ENCODE results near the gene ISX. TPM values are rescaled to one million over a fixed set of nuclear protein-coding genes. Genes with fewer than 3 reads are reported as not detected.

ISX gene
- total and polyA plus RNA-seq, 11 donors: not detected

GRCh38 chr22:35070451-35071093 is 4.6 kb downstream of the ISX start:
- Histone ChIP-seq H3K4me3 (no peak overlapping the region), H3K9me3 (no peaks in the 10 kb centered on the region), H3K27me3 (no peaks in the 10 kb centered on the region), H3K4me1 (no peaks in the 10 kb centered on the region), H3K36me3 (no peaks in the 10 kb centered on the region), H3K27ac (no peak overlapping the region)
- ATAC-seq: no peak
- intact Hi-C loops (cut with DNase I): no loop called here
- DNase-seq: no peak
- WGBS, 4 donors: 41 to 88% (median 72%) methylated on average over 2 of the region's 2 CpGs
- TF ChIP-seq CTCF (IDR thresholded peaks at IDR 0.05) (no peak), POLR2A (IDR thresholded peaks at IDR 0.05) (no peak)

GRCh38 chr22:35071784-35072183 is 5.8 kb downstream of the ISX start:
- H3K27ac ChIP-seq: no peak overlapping the region
- ATAC-seq (no peak), DNase-seq (no peak)
- intact Hi-C loops (cut with DNase I): no loop called here
- TF ChIP-seq POLR2A (IDR thresholded peaks at IDR 0.05) (no peak), CTCF (IDR thresholded peaks at IDR 0.05) (no peak)
- no peaks in the 10 kb centered on the region for H3K36me3 ChIP-seq
- no peaks in the 10 kb centered on the region for H3K27me3 ChIP-seq
- H3K4me3 ChIP-seq: no peak overlapping the region
- 57 to 69% (median 62%) methylated on average over 3 of the region's 3 CpGs for WGBS, 4 donors
- H3K9me3 ChIP-seq: no peaks in the 10 kb centered on the region
- H3K4me1 ChIP-seq: no peaks in the 10 kb centered on the region

DNA sequence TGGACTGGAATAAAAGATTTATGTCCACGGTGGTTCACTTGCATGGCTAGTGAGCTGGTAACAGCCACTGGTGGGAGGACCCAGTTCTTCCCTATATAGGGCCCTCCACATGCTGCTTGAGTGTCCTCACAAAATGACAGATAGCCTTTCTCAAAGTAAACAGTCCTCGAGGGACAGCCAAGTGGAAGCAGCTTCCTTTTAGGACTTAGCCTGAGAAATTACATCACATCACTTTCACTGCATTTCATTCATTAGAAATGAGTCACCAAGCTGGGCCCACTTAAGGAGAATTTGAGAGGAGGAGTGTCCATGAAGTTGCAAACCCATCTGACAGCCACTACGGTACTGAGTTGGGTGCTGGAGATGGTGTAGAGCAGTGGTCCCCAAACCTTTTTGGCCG is 7.0 kb downstream of the ISX start:
- H3K36me3 ChIP-seq: no peaks in the 10 kb centered on the region
- no peak for TF ChIP-seq POLR2A (IDR thresholded peaks at IDR 0.05)
- no peak for TF ChIP-seq CTCF (IDR thresholded peaks at IDR 0.05)
- no peak for DNase-seq
- no peaks in the 10 kb centered on the region for H3K27me3 ChIP-seq
- no peaks in the 10 kb centered on the region for H3K9me3 ChIP-seq
- H3K4me3 ChIP-seq: no peak overlapping the region
- no peak for ATAC-seq
- no peaks in the 10 kb centered on the region for H3K4me1 ChIP-seq
- intact Hi-C loops (cut with DNase I): no loop called here
- WGBS, 4 donors: 68 to 77% (median 70%) methylated on average over 4 of the region's 4 CpGs
- no peak overlapping the region for H3K27ac ChIP-seq

DNA sequence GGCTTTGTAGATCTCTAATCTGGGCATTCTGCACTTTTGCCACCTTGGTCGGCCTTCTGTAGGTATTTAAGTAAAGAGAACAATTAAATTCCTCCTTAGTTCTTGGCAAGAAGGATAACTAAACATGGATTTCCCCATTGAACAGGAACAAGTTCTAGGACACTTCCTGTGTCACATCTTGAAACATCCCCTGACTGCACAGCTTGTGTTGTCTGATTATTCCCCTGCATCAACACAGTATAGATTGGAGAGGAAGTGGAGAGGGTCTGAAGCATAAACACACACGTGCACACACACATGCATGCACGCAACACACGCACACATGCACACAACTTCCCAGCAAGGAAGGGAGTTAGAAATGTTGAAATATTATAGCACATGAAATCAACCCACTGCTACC is 8.6 kb downstream of the ISX start:
- no peaks in the 10 kb centered on the region for H3K9me3 ChIP-seq
- intact Hi-C loops (cut with DNase I): no loop called here
- no peak for ATAC-seq
- TF ChIP-seq POLR2A (IDR thresholded peaks at IDR 0.05) (no peak), CTCF (IDR thresholded peaks at IDR 0.05) (no peak)
- no peak overlapping the region for H3K27ac ChIP-seq
- no peaks in the 10 kb centered on the region for H3K4me1 ChIP-seq
- H3K4me3 ChIP-seq: no peak overlapping the region
- 76 to 88% (median 82%) methylated on average over 4 of the region's 4 CpGs for WGBS, 4 donors
- no peak for DNase-seq
- H3K36me3 ChIP-seq: no peaks in the 10 kb centered on the region
- peaks cover 0 to 4% (median 0%) of the 10 kb centered on the region in 9 donors for H3K27me3 ChIP-seq
